ENCODE measurements around the gene NOX5. TPM values are rescaled to one million over a fixed set of nuclear protein-coding genes. Genes with fewer than 3 reads are reported as not detected.

NOX5 gene, protein sequence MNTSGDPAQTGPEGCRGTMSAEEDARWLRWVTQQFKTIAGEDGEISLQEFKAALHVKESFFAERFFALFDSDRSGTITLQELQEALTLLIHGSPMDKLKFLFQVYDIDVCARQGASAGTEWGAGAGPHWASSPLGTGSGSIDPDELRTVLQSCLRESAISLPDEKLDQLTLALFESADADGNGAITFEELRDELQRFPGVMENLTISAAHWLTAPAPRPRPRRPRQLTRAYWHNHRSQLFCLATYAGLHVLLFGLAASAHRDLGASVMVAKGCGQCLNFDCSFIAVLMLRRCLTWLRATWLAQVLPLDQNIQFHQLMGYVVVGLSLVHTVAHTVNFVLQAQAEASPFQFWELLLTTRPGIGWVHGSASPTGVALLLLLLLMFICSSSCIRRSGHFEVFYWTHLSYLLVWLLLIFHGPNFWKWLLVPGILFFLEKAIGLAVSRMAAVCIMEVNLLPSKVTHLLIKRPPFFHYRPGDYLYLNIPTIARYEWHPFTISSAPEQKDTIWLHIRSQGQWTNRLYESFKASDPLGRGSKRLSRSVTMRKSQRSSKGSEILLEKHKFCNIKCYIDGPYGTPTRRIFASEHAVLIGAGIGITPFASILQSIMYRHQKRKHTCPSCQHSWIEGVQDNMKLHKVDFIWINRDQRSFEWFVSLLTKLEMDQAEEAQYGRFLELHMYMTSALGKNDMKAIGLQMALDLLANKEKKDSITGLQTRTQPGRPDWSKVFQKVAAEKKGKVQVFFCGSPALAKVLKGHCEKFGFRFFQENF
- total RNA-seq = 1 to 10 TPM in 1 of 4 donors, under 1 TPM in 3; 0.33 to 2.1 (median 0.39) TPM

DNA sequence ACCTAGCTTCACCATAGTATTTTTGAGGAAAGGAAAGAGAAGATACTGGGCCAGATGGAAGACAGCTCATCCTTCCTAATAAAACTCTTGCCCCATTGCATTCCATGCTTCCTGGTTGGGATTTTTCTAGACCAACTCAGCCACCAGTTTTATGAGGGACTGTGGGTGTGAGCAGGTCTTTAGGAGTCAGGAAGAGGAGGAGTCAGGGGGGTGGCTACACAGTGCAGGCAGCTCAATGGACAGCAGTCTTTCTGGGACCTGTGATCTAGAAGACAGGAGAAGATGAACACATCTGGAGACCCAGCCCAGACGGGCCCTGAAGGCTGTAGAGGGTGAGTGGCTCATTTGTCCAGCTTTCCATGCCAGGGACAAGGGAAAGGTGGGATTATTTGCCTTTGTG is at the start of gene NOX5:
Gene NOX5 (plus strand): TSS at position 242 of the 400 bp plus-strand sequence. CDS start 41 bp downstream, at position 283.
- TF ChIP-seq, protein P1, sequence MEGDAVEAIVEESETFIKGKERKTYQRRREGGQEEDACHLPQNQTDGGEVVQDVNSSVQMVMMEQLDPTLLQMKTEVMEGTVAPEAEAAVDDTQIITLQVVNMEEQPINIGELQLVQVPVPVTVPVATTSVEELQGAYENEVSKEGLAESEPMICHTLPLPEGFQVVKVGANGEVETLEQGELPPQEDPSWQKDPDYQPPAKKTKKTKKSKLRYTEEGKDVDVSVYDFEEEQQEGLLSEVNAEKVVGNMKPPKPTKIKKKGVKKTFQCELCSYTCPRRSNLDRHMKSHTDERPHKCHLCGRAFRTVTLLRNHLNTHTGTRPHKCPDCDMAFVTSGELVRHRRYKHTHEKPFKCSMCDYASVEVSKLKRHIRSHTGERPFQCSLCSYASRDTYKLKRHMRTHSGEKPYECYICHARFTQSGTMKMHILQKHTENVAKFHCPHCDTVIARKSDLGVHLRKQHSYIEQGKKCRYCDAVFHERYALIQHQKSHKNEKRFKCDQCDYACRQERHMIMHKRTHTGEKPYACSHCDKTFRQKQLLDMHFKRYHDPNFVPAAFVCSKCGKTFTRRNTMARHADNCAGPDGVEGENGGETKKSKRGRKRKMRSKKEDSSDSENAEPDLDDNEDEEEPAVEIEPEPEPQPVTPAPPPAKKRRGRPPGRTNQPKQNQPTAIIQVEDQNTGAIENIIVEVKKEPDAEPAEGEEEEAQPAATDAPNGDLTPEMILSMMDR (IDR thresholded peaks at IDR 0.05; ENCODE audit: low read depth) = no peak

DNA sequence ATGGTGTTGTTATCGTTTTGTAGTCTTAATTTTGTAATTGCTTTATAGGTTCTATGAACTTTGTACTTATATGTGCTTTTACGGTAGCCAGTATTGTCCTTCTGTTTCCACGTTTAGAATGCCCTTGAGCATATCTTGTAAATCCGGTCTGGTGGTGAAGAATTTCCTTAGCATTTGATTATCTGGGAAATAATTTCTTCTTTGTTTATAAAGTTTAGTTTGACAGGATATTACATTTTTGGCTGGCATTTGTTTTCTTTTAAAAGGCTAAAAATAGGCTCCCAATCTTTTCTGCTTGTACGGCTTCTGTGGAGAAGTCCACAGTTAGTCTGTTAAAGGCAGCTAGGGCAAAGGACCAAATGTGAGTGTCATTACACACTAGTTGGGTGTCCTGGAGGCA is 47.5 kb upstream of the NOX5 start:
- TF ChIP-seq, protein P1 (IDR thresholded peaks at IDR 0.05; ENCODE audit: low read depth) = no peak

DNA sequence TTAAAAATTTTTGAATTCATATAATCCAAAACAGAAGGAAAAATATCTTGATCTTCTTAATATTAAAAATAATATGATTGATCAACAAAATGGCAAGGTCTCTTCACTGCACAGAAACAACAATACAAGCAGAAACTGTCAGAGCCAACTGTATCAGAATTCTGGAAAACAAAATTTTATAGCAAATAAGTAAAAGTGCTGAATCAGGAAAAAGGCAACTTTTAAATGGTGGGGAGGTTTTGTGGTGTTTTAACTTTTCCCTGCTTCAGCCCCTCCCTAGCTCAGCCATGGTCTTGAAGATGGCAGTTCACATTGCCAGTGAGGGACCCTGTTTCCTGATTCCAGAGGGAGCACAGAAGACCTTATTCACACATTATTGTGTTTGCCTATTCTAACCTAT is 46.5 kb upstream of the NOX5 start:
- TF ChIP-seq, protein P1 (IDR thresholded peaks at IDR 0.05; ENCODE audit: low read depth) = no peak

DNA sequence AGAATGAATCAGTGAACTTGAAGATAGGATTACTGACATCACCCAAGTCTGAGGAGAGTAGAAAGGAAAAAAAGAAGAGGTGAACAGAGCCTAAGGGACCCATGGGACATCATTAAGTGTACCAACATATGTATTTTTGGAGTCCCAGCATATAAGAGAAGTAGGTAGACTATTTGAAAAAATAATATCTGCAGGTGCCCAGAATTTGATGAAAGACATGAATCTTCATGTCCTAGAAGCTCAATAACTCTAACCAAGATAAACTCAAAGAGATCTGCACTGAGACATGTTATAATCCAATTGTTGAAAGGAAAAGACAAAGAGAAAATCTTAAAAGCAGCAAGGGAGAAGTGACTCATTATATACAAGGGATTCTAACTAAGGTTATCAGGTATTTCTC is 45.2 kb upstream of the NOX5 start:
- TF ChIP-seq, protein P1 (IDR thresholded peaks at IDR 0.05; ENCODE audit: low read depth) = no peak

DNA sequence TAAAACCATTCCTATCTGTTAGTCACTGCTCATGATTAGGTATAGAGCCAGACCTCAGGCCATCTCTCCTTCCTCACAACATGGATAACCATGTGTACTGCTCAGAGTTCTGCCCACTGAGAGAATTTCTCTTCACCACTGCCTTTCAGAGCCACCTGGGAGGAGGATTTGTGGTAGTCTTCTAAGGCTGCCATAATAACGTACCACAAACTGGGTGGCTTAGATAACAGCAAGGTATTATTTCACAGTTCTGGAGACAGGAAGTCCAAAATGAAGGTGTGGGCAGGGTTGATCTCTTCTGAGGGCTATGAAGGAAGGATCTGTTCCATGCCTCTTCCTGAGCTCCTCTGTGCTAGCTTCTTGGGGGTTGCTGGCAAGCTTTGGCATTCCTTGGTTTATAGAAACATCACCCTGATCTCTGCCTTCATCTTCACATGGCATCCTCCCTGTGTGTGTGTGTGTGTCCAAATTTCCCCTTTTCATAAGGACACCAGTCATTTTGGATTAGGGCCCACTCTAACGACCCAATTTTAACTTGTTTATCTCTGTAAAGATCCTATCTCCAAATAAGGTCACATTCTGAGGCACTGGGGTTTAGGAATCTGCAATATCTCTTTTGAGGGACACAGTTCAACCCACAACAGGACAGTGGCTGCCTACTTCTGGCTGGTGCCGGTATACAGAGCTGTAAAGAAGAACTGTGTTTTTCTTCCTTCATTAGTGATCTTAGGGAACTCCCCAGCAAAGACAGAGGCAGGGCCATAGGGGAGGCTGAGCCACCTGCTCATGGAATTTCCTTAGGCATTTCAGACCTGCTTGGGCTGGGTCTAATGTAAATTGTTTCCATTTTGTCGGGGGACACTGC is 42.1 kb upstream of the NOX5 start:
- TF ChIP-seq, protein P1 (IDR thresholded peaks at IDR 0.05; ENCODE audit: low read depth) = no peak

DNA sequence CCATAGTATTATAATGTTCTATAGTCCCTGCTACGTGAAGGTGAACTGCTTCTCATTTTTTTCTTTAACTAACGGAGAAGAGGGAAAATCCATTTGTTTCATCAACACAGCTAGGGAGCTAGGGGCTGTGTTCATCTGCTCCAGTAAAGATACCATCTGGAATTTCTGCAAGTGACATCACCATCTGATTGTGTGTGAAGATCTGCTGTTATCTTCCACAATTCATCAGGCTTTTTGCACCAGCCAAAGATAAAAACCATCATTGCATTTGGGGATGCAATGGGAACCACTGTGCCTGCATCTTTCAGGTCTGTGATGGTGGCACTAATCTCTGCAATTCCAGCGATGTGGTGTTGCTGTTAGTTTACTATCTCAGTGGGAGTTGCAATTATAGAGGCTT is 35.5 kb upstream of the NOX5 start:
- TF ChIP-seq, protein P1 (IDR thresholded peaks at IDR 0.05; ENCODE audit: low read depth) = no peak

All from subcutaneous adipose tissue (tissue), 4 donors.